NCI-H2029 (cell line): Measurements from ENCODE around the gene STK33.

Experiments
- DNase-seq: peaks from one replicate; lab custom pipeline; 2025; lab: John Stamatoyannopoulos, UW

The STK33 gene

DNA sequence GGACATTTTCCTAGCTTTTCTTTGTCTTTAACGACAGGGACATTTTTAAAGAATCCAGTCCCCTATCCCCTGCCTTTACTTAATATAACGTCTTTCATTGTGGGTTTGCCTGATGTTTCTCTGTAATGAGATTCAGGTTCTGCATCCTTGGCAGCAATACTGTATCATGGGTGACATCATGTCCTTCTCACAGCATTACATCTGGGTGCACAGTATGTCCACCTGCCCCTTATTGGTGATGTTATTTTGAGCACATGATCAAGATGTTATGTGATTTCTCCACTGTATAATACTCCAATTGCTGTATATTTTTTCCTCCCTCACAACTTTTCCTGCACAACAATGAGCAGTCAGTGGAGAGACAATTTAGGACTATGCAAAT is 9.7 kb upstream of the STK33 start:
- DNase-seq: no peak

GRCh38 chr11:8601376-8602133 is 7.5 kb upstream of the STK33 start:
- DNase-seq: no peak

- no peak for DNase-seq
These were observed 4.5 kb upstream of the STK33 start for GRCh38 chr11:8598506-8598905.

DNA sequence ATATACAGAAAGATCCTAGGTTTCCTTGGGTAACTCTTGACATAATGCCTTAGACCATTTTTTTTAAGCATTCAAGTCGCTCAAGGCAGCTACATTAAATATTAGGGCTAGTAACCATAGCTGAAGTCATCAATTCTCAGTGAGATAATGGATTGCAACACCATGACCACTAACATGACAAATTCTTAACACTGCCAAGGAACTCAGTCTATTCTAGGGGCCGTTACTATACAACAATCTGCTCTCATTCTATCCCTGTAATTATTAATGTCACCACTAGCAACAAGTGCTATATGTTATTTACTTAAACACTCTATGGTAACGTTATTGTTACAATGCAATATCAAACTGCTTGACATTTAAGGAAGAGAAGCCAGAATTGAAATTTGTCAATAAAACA is 3.2 kb upstream of the STK33 start:
- DNase-seq: peak; percentile 25

DNA sequence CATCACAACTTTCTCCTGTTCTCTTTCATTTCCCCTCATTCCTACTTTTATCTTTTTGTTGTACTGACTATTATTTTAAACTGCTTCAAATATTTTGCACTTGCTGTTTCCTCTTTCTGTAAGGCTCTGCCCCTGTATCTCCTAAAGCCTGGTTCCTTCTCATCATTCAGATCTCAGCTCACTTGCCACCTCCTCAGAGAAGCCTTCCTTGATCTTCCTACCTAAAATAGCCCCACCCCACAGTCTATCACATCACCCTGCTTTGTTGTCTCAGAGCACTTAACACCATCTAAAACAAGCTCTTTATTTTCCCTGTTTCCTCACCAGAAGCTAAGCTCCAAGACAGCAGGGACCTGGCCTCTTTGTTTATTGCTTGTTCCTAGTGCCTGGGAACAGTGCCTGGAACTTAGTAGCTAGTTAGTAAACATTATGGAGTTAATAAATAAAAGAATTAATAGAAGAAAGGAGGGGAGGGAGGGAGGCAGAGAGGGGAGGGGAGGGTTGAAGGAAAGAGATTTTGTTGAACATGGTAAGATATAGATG is 2.5 kb upstream of the STK33 start:
- no peak for DNase-seq

DNA sequence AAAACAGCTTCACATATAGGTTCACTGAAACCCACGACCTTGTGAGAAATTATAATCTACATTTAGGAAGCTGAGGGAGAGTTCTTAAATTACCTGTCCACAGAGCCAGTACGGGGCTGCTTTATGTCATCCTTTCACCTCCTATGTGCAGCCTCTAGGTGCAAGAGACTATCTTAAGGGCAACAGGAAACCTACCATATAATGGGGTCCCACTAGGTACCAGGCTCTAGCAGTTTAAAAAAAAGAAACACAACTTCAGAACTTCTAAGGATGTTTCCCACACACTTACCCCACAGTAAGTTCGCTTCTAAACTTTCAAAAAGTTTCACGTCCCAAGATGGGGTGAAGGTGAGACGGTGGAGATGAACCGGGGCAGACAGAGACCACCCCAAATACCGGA is 573 bp downstream of the STK33 start:
- no peak for DNase-seq

- no peak for DNase-seq
These were observed 6.1 kb downstream of the STK33 start for GRCh38 chr11:8587915-8588314.

- no peak for DNase-seq
These were observed 7.2 kb downstream of the STK33 start for GRCh38 chr11:8586805-8587204.

DNA sequence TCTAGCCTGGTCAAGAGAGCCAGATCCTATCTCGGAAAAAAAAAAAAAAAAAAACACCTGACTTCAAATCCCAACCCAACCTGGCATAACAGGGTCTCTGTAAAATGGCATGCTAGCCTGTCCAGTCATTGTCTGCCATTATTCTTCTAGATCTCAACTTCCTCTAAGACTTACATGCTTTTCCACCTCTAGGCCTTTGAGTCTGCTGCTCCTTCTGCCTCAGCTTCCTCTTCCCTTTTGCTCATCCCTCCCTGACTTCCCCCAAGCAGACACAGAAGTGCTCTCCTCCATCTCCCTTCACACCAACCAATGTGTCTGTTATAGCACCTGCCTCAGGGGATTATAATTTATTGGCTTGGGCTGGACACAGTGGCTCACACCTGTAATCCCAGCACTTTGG is 7.8 kb downstream of the STK33 start:
- DNase-seq: no peak

- DNase-seq: peak; percentile 92
These were observed 9.5 kb downstream of the STK33 start for GRCh38 chr11:8584511-8584910.

GRCh38 chr11:8584082-8584481 is 9.9 kb downstream of the STK33 start:
- DNase-seq: no peak

DNA sequence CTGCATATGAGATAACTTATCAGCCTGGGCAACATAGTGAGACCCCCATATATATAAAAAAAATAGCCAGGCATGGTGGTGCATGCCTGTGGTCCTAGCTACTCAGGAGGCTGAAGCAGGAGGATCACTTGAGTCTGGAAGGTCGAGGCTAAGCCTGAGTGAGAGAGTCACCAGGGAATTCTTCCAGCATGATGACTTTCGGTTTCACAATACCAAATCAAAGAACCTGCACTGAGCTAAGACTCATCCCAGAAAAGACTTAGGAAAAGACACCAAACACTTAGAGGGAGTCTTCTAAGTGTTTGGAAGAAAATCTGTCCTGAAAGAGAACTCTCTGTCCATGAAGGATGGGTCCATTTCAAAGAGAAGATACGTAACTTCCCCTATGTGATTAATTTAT is 12.7 kb downstream of the STK33 start:
- no peak for DNase-seq

- no peak for DNase-seq
These were observed 16.0 kb downstream of the STK33 start for GRCh38 chr11:8577791-8578581.

GRCh38 chr11:8574798-8575197 is 19.2 kb downstream of the STK33 start:
- DNase-seq: no peak

DNA sequence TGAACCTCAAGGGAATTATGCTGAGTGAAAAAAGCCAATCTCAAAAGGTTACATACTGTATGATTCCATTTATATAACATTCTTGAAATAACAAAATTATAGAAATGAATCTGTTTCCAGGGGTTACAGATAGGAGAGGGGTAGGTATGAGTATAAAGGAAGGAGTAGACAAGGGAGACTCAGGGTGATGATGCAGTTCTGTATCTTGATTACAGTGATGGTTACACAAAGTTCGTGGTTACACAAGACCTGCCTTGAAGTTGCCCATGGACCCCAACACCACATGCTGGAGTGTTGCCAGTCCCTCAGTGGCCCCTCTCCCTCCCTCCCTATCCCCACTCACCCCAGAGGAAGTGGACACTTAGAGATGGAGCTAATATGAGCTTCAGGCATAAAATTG is 20.3 kb downstream of the STK33 start:
- no peak for DNase-seq

DNA sequence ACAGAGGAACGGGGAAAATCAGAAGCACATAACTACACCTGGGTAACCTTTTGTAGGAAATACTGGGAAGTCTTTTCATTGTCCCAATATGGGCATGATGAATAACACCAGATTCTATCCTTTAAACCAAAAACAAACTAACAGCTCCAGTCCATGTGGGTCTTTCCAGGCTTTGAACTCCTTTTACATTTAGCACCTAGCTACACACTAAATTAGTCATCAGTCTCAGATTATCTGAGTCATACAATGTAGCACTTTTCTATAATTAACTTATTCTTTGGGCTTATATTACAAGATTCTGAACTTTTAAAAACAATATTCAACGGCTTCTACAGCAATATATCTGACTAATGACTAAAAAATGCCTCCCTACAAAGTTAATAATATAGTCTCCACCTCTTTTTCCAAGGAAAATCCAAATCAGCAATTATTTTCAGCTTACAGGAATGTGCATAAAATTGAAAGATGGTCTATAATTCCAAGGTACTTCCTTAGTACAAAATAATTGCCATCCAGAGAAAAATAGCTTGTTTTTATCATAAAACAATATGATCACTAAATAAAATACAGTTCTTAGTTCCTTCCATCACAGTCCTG is 26.3 kb downstream of the STK33 start:
- no peak for DNase-seq

- peak; percentile 46 for DNase-seq
These were observed 27.3 kb downstream of the STK33 start for GRCh38 chr11:8566613-8567210.

DNA sequence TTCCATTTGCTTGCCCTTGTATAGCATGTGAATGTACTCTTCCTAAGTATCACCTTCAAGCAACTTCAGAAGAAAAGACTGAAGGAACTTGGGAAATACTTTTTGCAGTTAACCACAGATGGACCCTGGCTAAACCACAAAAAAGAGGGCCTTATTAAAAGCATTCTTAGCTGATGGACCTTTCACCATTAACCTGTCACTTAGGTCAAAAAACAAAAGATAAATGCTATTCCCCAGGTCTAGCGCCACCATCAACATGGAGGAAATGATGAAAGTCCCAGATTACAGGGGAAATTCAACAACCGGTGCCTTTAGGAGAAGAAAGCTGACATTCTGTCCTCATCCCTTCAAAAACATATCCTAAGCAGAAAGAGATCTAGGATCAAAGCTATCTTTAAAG is 29.5 kb downstream of the STK33 start:
- DNase-seq: no peak

DNA sequence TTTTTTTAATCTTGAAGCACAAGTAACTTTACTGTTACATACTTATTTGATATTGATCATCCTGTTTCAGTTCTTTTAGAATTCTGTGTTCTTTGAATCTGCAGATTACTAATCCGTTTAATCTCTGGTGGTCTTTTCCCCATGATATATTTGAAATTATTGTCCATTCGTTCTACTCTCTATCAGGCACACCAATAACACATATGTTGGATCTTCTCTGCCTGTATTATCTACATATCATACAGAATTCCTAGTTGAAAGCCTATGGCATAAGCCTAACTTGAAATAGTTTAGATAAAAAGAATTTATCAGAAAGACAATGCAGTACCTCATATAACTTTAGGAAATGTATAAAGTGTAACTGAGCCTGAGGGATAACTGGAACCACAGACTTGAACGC is 32.6 kb downstream of the STK33 start:
- DNase-seq: no peak

GRCh38 chr11:8558436-8558835 is 35.6 kb downstream of the STK33 start:
- DNase-seq: no peak

DNA sequence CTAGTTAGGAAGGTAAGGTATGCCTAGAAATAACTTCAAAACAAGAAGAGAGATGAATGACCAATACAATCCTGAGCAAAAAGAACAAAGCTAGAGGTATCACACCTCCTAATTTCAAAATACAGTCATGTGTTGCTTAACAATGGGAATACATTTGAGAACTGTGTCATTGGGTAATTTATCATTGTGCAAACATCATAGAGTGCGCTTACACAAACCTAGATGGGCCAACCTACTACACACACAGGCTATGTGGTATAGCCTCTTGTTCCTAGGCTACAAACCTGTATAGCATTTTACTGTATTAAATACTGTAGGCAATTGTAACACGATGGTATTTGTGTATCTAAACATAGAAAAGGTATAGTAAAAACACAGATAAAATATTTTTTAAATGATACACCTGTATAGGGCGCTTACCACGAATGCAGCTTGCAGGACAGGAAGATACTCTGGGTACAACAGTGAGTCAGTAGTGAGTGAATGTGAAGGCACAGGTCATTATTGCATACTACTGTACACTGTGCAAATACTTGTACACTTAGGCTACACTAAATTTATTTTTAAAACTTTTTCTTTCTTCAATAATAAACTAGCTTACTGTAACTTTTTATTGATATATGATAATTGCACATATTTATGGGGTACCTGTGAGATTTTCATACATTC is 48.2 kb downstream of the STK33 start:
- DNase-seq: peak; percentile 49

- DNase-seq: no peak
These were observed 49.2 kb downstream of the STK33 start for GRCh38 chr11:8544807-8545206.
